GM21447 (cell line): Measurements from ENCODE around the gene SERINC5.

Experiments used
- ATAC-seq: cut with Tn5 transposase; IDR thresholded peaks from one replicate; pipeline ENCODE4 v1.9.1; 2021; ENCODE audit not compliant: unreplicated experiment

Gene SERINC5

DNA sequence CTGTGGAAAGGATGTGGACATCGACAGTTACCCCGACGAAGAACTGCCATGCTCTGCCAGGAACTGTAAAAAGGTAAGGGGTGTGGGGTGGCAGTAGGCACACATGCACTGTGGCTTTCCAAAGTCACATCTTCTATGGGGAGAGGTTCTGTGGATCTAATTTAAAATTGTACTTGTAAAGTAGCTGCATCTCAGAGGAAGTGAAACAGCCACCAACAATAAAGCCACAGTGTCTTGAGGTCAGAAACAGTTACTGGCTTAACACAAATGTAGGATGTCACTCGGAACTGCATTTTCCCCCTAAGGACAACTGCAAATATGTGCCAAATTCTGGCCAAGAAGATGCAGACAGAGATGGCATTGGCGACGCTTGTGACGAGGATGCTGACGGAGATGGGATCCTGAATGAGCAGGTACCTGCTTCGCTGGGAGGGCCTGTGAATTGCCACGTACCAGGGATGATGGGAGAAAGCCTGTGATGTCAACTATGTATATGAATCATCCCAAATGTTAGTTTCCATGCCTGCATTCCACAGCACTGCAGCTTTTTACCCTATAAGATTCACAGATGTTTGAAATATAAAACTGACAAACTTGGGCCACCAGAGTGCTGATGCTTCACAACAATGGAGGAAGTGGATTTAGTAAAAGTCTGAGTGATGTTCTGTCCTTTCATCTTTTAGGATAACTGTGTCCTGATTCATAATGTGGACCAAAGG lies 185.4 kb downstream of the SERINC5 start:
- ATAC-seq = peak; percentile 55

DNA sequence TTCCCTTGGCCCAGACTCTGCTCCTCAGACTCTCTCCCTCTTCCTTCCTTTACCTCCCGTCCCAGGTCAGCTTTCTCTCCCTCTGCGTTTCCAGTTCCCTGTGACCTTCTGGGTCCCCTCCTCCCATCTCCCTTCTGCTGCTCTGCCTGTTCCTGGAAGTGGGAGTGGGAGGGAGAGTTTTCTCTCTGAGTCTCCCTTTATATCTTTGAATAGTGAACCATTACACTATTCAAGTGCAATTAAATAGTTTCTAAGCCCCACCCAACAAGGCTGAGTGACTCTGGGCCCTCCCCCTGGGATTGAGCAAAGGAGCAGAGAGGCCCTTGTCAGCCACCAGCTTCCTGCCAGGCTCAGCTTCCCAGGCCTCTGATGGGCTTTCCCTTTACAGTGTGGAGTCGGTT lies 185.9 kb downstream of the SERINC5 start:
- ATAC-seq = peak; percentile 19

DNA sequence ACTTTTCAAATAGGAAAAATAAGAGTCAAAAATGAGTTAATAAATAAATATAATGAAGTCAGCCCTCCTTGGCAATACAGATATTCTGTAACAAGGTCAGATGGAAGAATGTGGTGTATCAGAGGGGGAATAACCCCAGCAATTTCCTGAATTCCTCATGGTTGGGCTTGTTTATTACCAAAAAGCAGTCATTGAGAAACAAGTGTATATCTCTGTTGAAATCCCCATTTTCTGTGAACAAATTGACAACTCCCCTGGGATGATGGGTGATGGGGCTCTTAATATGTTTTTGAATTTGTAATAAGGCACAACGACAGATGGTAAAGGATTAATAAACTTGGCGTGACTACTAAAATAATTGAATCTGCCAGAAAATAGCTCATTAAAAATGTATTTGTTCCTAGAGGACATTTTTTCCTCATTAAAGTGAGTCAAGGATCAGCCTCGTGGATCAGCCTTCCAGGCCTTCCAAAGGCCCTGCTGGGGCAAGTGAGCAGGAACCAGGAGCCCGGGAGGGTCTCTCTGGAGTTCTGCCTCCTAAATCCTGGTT lies 186.5 kb downstream of the SERINC5 start:
- ATAC-seq = no peak

DNA sequence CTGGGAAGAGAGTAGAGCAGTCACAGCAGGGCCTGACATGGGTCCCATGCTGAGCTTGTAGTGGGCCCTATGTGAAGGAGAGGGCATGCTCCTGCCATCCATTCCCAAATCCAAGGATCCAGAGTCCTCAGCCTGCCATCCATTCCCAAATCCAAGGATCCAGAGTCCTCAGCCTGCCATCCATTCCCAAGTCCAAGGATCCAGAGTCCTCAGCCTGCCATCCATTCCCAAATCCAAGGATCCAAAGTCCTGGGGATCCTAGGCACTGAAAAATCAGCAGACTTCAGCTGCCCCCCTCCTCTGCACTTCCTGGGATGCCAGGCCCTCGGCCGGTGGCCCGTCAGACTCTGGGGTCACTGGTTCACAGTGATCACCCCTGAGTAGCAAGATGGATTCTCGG lies 187.1 kb downstream of the SERINC5 start:
- no peak for ATAC-seq

DNA sequence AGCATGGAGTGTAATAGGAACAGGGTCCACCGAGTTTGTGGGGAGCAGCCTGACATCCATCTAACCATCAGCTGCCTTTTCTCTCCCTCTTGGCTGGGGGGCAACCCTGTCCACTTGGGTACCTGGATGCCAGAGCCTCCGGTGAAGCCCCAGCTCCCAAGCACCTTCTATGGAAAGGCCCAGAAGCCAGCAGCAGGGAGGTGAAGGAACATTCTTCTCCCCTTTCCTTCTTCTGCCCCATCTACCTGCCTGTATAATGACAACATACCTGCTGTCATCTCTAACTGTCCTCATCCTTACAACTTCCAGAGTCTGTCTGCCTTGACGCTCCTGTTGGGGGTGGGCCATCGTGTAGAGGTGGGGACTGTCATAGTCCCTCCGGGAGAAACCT lies 187.6 kb downstream of the SERINC5 start:
- ATAC-seq = no peak

DNA sequence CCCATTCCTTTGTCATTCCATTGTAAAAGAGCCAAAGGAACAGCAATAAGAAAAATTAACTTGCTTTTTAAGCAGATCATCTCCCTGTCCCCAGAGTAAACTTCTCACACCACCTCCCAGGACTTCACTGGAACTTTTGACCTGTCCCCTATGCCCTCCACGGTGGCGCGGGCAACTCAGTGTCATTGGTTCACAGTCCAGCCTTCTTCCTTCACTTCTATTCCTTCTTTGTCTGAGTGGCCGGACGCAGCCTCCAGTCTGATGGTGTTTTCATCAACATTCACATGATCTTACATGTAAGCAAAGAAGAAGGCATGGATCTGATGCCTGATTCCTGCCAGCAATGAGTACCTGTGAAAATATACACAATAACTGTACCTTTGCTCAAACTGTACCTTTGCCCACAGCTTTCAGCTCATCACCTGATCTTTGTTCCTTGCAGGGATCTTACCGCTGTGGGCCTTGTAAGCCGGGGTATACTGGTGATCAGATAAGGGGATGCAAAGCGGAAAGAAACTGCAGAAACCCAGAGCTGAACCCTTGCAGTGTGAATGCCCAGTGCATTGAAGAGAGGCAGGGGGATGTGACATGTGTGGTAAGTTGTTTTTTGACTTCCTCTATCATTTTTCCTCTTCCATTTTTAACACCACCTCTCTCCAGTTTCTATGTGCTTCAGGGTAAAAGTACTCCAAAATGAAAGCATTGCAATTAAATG lies 188.2 kb downstream of the SERINC5 start:
- ATAC-seq = no peak

DNA sequence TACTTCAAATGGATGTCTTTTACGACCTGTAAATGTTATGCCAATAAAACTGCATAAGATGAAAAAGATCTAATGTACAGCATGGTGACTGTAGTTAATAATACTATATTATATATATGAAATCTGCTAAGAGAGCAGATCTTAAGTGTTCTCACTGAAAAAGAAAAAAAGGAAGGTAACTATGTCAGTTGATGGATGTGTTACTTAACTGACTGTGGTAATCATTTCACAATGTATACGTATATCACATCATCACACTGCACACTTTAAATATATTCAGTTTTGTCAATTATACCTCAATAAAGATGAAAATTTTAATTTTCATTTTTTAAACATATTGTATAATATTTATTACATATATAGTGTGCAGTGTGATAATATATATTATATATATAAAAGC lies 188.8 kb downstream of the SERINC5 start:
- ATAC-seq = no peak

DNA sequence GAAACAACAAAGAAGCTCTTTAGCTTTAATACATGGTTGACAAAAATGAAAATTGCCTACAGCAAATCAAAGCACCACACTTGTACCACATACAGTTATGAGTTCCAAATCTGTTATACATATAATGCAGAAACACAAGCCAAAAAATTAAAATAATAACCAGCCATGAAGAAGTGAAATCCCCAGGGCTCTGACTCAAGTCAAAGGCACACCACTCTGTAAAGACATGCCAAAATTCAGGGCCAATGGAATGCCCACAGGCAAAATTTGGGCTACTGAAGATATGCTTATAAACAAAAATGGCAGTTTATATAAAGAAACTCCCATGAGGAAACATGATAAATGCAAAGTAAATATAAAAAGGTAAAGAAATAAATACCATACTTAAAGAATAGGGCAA lies 191.7 kb downstream of the SERINC5 start:
- no peak for ATAC-seq
